ENCODE results near the gene ATG7.

GRCh38 chr3:11459186-11459824 is 187.1 kb downstream of the ATG7 start:
- TF ChIP-seq ATF3 (IDR thresholded peaks at IDR 0.05) (no peak), EZH2 (IDR thresholded peaks at IDR 0.05) (no peak), POLR2A (IDR thresholded peaks at IDR 0.05; ENCODE audit: borderline replicate concordance, extremely low read depth, insufficient read depth, insufficient read length) (no peak)

All from HCT116 (cell line).